ENCODE data around the gene SLC3A2. TPM values are rescaled to one million over a fixed set of nuclear protein-coding genes. Genes with fewer than 3 reads are reported as not detected.

Gene SLC3A2
- total RNA-seq, 1 donor from 2014 or later = 441 TPM

- no peak overlapping the region for H3K4me3 ChIP-seq (ENCODE audit: low read depth, low read length)
- DNase-seq (ENCODE audit: low read depth) = no peak
- TF ChIP-seq CTCF (IDR thresholded peaks at IDR 0.05; ENCODE audit: insufficient read depth, low read length, poor library complexity, severe bottlenecking) = no peak
- peaks cover 10% of the 10 kb centered on the region for H3K27me3 ChIP-seq (ENCODE audit: control insufficient read depth, insufficient read depth, low read length)
- no peaks in the 10 kb centered on the region for H3K36me3 ChIP-seq (ENCODE audit: control insufficient read depth, insufficient read depth, low read length)
Measured at GRCh38 chr11:62905296-62905695, 24.6 kb downstream of the SLC3A2 start.

GRCh38 chr11:62905927-62906531 lies 25.3 kb downstream of the SLC3A2 start:
- DNase-seq (ENCODE audit: low read depth) = no peak
- H3K36me3 ChIP-seq (ENCODE audit: control insufficient read depth, insufficient read depth, low read length) = no peaks in the 10 kb centered on the region
- peak; percentile 99 for TF ChIP-seq CTCF (IDR thresholded peaks at IDR 0.05; ENCODE audit: insufficient read depth, low read length, poor library complexity, severe bottlenecking)
- no peak overlapping the region for H3K4me3 ChIP-seq (ENCODE audit: low read depth, low read length)
- peaks cover 12% of the 10 kb centered on the region for H3K27me3 ChIP-seq (ENCODE audit: control insufficient read depth, insufficient read depth, low read length)

GRCh38 chr11:62908468-62909072 lies 27.9 kb downstream of the SLC3A2 start:
- no peak for TF ChIP-seq CTCF (IDR thresholded peaks at IDR 0.05; ENCODE audit: insufficient read depth, low read length, poor library complexity, severe bottlenecking)
- Histone ChIP-seq H3K27me3 (ENCODE audit: control insufficient read depth, insufficient read depth, low read length) (peaks cover 10% of the 10 kb centered on the region), H3K36me3 (ENCODE audit: control insufficient read depth, insufficient read depth, low read length) (no peaks in the 10 kb centered on the region), H3K4me3 (ENCODE audit: low read depth, low read length) (no peak overlapping the region)
- DNase-seq (ENCODE audit: low read depth) = no peak

- DNase-seq (ENCODE audit: low read depth) = no peak
- Histone ChIP-seq H3K36me3 (ENCODE audit: control insufficient read depth, insufficient read depth, low read length) (no peaks in the 10 kb centered on the region), H3K27me3 (ENCODE audit: control insufficient read depth, insufficient read depth, low read length) (peaks cover 10% of the 10 kb centered on the region), H3K4me3 (ENCODE audit: low read depth, low read length) (no peak overlapping the region)
- TF ChIP-seq CTCF (IDR thresholded peaks at IDR 0.05; ENCODE audit: insufficient read depth, low read length, poor library complexity, severe bottlenecking) = peak; percentile 73
Measured at GRCh38 chr11:62909107-62909894, 28.6 kb downstream of the SLC3A2 start.

GRCh38 chr11:62910141-62910882 lies 29.6 kb downstream of the SLC3A2 start:
- DNase-seq (ENCODE audit: low read depth) = no peak

More at GRCh38 chr11:62910141-62910882, 29.6 kb downstream of the SLC3A2 start:
- no peak for TF ChIP-seq CTCF (IDR thresholded peaks at IDR 0.05; ENCODE audit: insufficient read depth, low read length, poor library complexity, severe bottlenecking)
- peaks cover 13% of the 10 kb centered on the region for H3K27me3 ChIP-seq (ENCODE audit: control insufficient read depth, insufficient read depth, low read length)
- H3K36me3 ChIP-seq (ENCODE audit: control insufficient read depth, insufficient read depth, low read length) = no peaks in the 10 kb centered on the region
- H3K4me3 ChIP-seq (ENCODE audit: low read depth, low read length) = no peak overlapping the region
